ENCODE measurements around the gene ZNG1A.
"Not testable (repeated sequence)": the region's sequence is repeated elsewhere in the genome, so short reads cannot be mapped to it uniquely, and the experiment has no call there.

ZNG1A gene

GRCh38 chr9:94992-95391 is 83.9 kb downstream of the ZNG1A start:
- DNase-seq (ENCODE audit: low spot score), result peak; percentile 7

DNA sequence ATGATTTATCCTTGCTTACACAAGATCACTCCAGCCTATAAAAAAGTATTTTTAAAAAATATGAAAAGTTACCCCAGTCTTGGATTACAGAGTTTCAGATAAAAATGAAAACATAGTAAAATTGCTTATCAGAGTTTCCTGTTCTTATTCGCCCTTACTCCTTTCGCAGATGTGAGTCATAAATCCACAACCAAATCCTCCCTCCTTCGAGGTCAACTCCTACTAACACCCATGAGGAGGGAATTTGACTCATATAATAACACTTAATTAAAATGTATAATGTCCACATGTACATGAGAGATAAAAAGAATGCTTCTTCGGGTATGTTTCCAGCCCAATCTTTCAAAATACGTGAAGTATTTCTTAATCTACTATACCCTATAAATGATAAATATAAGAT is 84.5 kb downstream of the ZNG1A start:
- not testable (repeated sequence) for DNase-seq (ENCODE audit: low spot score)

DNA sequence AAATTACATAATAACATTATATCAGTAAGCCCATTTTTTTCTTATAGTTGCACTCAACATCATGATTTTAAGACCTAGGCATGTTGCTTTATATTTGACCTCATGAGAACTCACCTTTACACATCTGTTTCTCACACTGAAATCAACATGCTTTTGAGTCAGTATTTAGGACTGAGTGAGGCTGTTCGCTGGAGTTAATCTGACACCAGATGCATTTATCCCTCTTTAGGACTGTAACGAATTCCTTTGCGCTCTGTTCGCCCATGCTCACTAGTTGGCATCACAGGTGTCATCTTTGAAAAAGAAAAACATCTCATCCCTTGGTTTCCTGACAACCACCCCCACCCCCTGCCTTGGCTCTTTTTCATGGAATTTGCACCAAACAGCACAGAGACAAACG is 84.9 kb downstream of the ZNG1A start:
- not testable (repeated sequence) for DNase-seq (ENCODE audit: low spot score)

DNA sequence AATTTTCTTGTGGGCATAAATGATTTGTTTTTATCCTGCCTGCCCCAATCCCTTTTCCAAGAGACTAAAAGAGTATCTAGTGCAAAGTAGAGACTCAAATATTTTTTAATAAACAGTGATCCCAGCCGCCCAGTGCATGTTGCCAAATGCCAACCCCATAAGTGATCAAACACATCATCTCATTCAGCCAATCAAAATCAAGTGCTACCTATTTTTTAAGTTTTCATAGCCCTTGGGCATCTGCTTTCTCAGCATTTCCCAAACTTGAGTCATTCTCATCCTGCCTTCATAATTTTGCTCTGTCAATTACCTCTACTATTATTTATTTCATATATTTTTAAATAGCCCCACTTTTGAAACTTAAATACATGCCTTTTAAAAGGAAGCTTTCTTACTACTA is 88.0 kb downstream of the ZNG1A start:
- DNase-seq (ENCODE audit: low spot score), result not testable (repeated sequence)

DNA sequence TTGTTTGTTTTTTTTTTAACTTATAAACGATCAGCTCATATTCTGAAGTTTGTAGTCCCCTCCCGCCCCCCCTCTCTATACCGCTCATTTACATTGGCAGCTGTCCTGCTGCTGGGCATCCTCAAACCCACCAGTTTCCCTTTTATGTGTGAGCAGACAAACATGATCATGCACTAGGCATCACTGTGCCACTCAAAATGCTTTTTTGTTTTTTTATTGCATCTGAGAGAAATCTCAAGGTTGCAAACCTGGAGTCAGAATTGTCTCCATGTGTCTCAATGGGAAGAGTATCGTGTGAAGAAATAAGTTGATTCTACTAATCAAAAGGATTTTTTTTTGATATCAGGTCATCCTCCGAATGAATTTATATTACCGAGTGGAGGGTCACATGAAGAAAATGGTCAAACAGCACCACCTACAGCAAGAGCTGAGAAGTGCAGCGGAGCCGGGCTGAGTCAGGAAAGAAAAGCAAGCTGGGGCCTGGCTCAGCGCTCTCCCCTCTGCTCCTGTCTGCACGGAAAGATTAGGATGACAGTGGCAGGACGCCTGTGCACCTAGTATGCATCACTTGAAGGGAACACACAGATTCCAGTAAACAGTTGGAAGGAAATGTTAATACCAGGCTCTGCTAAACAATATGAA is 90.3 kb downstream of the ZNG1A start:
- DNase-seq (ENCODE audit: low spot score), result not testable (repeated sequence)

- not testable (repeated sequence) for DNase-seq (ENCODE audit: low spot score)
These were observed 91.0 kb downstream of the ZNG1A start for GRCh38 chr9:87860-88259.

- not testable (repeated sequence) for DNase-seq (ENCODE audit: low spot score)
These were observed 91.8 kb downstream of the ZNG1A start for GRCh38 chr9:87105-87504.

- not testable (repeated sequence) for DNase-seq (ENCODE audit: low spot score)
These were observed 92.2 kb downstream of the ZNG1A start for GRCh38 chr9:86697-87096.

- DNase-seq (ENCODE audit: low spot score), result not testable (repeated sequence)
These were observed 95.7 kb downstream of the ZNG1A start for GRCh38 chr9:82932-83689.

- DNase-seq (ENCODE audit: low spot score), result not testable (repeated sequence)
These were observed 100.5 kb downstream of the ZNG1A start for GRCh38 chr9:78333-78732.

DNA sequence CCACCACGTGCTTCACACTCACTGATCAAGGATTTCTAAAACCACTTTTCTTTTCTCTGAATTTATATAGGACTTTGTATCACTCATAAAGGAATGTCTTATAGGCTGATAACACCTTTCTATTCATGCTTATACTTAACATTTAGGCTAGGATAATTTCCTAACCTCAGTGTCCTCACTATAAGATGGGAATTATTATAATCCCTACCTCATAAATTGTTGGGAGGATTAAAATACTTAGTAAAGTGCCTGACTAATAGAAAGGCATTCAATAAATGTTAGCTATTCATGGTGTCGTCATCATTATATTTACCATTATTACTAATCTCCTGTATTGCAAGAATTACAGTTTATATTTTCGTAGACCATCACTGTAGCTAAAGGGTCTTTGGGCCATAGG is 102.5 kb downstream of the ZNG1A start:
- DNase-seq (ENCODE audit: low spot score), result not testable (repeated sequence)

DNA sequence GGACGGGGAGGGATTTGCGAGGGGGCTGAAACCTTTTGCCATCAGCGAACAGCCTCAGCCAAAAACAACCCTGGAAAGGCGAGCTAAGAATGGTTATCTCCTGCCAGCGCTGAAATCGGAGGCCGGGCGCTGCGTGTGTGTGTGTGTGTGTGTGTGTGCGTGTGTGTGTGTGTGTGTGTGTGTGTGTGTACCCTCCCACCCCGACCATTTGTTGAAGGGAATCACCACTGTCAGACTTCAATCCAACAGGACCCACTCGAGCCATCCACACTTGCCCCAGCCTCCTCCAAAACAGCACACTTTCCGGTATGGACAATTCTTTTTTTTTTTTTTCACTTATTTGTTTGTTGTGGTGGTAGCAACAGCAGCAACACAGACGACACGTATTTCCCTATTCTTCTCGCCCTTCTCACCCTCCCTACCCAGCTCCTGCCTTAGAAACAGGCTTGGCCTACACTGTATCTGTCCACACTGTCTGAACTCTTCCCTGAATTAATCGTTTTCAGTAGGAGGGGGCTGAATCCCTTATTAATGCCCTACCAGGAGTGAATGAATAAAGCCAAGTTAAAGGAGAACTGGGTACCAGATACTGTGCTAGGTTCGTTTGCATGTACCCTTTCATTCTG is 104.8 kb downstream of the ZNG1A start:
- not testable (repeated sequence) for DNase-seq (ENCODE audit: low spot score)

DNA sequence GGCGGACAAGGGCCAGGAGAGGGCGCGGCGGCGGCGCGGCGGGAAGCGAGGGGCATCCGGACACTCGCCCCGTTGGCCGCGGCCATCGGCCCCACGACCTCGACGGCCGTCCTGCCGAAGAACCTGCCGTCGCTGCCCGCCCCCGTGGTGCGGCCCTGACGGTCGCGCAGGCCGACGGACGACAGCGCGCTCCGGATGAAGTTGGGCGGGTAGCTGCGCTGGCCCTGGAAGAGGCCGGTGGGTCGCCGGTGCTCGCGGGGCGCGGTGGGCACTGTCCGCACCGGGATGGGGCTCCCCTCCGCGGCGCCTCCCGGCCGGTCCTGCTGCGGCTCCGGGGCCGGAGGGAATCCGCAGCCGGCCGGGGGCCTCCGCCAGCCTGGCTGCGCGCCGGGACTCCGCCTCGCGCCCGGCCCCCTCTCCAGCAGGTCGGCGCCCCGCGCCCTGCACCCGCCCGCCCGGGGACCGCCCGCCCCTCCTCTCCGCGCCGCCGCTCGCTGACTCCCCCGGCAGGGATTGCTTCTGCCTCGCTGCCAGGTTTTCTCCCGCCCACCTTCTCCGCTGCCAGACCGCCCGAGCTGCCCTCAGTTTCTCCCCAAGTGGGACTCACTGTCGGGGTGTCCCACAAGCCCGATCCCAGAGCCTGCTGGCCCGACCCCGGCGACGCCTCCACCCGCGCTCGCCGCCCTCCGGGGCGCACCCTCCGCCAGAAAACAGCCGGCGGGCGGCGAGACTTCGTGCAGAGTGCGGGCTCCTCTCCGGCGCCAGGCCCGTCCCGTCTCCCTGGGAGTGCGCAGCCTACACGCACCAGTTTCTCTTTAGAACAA is 105.6 kb downstream of the ZNG1A start:
- not testable (repeated sequence) for DNase-seq (ENCODE audit: low spot score)
